RPMI8226 (cell line): ENCODE measurements around the gene ATP8B3.

Experiments
- DNase-seq: peaks from one replicate; pipeline ENCODE4 v3.0.0-alpha.2; 2015

Gene ATP8B3

DNA sequence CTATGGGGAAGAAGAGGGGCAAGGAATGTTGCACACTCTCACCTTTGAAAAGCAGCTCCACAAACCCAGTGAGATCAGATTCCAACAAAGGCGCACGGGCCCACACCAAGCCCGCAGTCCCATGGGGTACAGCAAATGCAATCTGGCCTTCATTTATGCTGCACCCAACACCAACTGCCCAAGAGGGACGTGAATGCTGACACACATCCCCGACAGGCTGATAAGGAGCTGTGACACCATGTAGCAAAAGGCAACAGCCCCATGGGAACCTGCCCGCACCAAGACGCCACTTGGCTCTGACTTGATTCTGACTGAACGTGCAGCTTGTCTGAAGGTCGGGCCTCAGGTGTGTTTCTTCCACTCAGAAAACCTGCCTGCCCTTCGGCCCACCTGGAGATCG, 18.9 kb upstream of the ATP8B3 start:
- no peak for DNase-seq

DNA sequence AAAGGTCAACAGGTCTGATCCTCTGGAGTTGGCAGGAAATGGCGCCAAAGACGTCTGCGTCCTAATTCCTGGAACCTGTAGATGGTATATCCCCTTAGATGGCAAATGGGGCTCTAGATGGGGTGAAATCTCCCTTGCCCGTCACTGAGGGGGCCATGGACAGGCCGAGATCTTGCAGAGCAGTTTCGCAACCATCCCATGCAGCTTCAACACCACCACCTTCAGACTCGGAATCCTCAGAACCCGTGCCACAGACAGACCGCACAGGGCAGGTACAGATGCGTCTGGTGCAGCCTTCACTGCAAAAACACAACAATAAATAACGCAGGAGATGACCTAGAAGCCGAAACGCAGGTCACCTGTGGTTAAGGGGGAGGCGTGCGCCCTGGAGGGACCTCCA, 18.5 kb upstream of the ATP8B3 start:
- DNase-seq, result no peak

DNA sequence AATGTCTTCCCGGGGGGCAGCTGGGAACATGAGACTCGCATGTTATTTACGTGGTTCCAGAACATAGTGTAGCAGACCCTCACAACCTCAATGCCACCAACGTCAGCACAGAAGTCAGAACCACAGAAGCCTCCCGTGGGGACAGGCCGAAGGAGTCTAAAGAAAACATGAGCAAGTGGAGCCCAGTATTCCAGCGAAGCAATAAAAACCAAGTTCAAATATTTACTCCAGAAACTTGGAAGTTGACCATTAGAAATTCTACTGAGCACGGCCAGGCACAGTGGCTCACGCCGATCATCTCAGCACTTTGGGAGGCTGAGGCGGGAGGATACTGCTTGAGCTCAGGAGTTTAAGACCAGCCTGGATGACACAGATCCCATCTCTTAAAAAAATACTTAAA, 17.9 kb upstream of the ATP8B3 start:
- DNase-seq, result no peak

DNA sequence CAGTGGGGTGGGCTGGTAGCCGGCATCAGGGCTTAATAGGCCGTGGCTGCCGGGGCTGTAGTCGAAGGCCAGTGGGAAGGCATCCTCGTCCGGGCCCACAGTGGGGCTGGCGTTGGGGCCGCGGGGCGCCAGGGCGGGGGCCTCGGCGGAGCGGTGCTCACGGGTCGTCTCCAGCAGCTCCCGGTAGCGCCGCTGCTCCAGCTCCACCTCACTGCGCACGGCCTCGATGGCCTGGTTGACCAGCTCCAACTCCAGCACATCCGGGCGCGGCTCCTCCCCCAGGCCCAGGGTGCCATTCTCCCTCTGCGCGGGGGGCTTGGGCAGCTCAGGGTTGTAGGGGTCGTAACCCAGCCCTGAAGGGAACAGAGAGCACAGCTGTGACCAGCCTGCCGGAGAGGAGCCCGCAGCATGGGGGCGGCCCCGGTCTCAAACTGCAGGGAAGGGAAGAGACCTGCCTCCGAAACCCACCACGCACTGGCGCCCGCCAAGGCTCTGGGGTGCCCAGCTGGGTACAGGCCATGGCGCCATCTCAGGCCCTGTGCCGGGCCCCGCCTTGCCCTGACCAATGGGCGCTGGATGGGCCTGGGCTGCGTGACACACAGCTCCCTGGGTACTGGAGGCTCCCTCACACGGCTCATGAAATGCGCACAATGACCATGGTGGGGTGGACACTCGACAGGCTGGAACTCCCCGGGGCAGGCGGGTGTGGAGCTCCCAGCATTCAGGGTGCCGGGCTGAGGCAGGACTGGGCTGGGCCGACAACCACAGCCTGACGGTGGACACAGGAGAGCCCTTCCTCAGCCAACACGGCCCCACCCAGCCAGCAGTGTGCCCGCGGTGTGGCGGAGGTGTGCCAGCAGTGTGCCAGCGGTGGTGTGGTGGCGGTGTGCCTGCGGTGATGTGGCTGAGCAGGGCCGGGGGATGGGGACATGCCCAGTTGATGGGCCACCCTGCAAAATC, 16.5 kb upstream of the ATP8B3 start:
- DNase-seq, result no peak

DNA sequence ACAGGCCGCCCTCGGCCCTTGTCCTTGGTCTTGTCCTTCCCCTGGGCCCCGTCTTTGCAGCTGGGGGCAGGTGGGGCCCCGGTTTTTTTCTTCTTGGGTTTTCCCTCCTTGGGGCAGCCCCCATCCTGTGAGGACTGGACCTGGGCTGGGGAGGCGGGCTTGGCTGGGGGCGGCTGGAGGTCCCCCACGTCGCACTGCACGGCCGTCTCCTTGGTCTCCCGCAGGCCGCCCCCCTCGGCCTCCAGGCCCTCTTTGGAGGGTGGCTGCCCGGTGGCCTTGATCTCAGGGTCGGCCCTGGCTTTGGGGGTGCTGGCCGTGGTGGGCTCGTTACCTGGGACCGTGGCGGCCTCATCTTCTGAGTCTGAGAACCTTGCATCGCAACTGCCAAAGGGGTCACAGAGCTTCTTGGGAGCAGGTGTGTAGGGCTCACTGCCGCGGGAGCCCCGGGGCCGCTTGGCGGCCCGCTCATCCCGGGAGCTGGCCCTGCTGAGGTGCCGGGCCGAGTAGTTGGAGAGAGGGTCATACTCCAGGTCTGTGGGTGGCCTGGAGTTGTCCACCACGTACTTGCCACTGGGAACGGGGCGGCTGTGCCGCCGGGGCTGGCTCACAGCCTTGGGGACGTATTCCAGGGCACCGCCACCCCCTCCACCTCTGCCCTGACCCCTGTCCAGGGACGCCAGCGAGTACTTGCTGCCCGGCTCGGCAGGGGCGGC, 15.6 kb upstream of the ATP8B3 start:
- no peak for DNase-seq

DNA sequence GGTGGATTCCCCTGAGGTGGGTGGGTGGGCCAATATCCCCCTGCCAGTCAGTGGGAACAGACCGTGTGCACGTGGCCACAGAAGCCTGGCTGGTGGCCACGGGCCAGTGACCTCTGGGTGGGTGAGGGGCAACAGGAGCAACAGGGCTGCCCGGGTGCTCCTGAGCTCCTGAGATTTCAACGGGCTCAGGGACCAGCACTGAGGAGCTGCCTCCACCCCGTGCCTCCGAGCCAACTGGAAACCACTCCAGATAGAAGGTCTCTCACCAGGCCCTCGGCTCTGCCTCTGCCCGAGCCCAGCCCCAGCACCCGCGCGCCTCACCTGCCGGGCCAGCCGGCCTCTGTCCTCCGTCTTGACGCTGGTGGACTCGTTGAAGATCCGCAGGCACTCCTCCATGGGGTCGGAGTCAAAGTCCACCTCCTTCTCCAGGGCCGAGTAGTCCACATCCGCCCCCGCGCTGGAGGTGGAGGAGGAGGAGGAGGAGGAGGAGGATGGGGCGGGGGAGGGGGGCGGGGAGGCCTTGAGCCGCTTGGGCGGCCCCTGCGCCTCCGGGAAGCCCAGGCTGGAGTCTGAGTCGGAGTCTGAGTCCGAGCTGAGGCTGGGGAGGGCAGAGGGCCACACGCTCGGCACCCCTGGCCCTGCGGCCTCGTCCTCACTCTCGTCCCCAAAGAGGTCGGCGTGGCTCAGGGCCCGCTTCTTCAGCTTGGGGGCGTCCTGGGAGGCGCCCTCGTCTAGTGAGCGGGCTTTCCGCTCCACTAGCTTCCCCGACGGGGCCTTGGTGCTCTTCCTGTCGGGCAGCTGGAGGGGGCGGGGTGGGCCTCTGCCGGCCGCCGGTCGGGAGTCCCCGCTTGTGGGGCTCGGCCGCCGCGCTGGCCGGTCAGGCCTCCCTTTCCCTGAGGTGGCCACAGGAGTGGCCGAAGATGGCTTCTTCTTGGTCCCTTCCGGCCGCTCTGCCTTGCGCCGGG, 14.8 kb upstream of the ATP8B3 start:
- DNase-seq, result no peak

DNA sequence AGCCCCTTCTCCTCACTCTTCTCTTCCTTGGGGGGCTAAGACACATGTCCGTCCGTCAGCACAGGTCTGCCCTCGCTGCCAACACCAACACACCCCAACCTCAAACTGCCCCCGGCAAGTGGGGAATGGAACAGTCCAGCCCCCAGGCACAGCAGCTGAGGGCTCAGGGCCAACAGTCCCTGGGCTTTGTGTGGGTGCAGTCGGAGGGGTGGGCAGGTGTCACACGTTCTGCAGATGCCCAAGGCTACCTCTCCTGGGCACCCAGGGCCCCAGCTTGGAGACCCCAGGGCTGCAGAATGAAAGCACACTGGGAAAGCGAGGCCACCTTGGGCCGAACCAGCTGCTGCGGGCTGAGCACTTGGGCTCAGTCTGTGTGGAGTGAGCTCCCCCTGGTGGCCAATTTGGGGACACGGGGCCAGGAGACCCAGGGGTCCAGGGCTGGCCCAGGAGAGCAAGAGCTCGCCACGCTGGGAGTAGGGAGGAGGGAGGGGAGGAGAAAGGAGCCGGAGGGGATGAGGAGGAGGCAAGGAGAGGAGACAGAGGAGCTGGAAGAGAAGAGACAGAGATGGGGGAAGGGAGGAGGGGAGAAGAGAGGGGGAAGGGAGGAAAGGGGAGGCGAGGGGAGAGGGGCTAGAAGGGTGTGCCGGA, 14.0 kb upstream of the ATP8B3 start:
- DNase-seq, result peak; percentile 77

DNA sequence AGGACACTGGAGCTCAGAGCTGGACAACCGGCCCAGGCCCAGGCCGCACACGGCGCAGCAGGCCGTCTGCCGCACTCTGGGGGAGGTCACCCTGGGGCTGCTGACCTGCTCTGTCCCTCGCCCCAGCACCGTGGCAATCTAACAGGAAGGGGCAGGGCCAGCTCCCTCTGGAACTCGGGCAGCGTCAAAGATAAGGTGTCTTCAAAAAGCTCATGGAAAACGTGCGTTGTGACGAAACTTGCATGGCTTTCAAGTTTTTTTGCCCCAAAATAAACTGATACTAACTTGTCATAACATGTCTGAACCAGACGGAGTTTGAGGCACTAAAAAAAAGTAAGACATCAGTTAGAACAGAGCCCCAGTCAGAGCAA, 12.2 kb upstream of the ATP8B3 start:
- DNase-seq, result no peak

DNA sequence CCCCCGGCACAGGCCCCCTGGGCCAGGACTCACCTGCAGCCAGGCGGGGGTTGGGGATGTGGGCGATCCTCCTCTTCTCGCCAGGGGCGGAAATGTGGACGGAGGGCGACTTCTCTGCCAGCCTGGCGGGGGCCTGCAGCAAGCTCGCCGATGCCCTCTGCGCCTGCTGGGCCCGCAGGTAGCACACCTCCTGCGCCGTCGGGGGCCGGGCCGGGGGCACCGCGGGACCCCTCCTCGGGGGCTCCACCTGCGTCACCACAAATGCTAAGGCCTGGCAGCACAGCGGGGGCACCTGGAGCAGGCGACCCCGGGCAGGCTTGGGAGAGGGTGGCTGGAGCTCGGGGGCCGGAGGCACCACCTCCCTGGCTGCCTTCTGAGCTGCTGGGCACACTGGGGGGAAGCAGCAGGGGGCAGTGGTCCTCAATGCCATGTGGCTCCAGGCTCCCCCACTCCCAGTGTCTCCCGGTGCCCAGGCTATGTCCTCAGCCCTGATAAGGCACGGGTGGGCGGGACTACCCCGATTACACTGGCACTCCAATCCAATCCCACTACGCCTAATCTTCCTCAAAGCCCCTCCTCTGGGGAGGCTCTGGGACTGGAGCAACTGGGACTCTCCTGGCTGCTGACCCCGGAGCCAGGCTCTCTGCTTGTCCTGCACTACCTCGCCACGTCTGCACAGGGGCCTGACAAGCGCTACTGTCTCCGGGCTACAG, 11.6 kb upstream of the ATP8B3 start:
- DNase-seq, result no peak

DNA sequence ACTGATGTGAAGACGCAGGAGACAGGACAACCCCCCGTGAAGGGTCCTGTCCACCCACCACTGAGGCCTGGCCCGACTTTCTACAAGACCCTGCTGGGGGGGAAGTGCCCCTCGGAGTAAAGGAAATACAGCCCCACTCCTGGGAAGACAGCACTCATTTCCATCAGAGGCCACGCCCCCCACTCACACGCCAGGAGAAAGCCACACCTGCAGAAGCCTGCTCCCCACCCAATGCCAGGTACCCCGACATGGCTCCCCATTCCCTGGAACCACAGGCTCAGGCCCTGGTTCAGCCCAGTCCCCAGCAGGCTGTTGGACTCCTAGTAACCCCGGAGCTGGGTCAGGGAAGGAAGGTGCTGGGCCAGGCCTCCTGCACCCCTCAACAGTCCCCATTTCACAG, 10.9 kb upstream of the ATP8B3 start:
- DNase-seq, result no peak

DNA sequence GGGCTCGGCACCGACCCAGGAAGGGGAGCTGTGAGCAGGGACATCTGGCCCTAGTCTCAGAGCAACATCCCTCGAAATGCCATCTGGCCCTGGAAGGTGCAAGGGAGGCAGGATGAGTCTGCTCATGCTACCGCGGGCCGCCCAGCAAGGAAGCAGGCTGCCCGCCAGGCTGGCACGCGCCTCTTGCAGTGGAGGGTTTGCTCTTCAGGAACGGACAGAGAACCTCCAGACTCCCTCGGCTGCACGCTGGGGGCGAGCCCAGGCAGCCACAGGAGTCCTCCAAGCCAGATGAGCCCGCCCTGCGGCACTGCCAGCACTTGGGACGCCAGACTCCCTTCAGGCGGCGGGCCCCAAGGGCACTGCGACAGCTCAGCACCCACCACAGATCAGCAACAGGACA, 10.1 kb upstream of the ATP8B3 start:
- DNase-seq, result no peak

DNA sequence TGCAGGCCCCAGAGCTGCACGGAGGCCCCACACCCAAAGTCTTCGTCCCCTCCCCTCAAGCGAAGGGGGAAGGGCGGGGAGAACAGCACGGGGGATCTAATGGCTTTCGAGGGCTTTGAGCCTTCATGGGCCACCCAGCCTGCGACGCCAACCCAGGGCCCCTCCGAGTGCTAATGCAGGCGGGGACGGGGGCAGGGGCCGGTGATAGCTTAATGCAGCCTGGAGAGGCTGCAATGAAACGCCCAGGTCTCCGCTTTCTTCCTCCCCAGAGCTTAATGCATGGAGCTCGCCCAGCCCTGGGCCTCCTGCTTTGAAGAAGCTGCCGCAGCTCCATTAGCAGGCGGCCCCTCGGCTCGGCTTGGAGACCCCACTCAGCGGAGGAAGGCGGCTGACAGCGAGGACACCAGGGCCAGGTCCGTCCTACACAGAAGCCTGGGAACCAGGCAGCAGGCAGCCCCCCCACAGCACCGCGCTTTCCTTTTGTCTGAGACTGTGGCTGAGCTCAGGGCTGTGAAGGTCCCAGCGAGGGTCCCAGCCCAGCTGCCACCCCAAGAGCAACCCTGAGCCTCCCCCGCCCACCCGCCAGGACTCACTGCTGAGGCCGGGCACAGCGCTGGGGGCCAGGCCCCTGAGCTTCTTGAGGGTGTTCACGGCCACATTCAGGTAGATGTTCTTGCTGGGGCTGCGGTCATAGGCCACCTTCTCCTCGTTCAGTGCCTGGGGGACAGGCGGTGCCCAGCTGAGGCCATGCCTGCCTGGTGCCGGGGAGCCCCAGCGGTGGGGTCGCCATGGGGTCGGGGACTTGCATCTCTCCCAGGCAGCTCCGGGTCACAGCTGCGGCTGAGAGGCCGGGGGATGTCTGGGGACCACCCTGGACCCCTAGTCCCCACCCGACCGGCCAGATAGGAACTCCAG, 7.5 kb upstream of the ATP8B3 start:
- no peak for DNase-seq

DNA sequence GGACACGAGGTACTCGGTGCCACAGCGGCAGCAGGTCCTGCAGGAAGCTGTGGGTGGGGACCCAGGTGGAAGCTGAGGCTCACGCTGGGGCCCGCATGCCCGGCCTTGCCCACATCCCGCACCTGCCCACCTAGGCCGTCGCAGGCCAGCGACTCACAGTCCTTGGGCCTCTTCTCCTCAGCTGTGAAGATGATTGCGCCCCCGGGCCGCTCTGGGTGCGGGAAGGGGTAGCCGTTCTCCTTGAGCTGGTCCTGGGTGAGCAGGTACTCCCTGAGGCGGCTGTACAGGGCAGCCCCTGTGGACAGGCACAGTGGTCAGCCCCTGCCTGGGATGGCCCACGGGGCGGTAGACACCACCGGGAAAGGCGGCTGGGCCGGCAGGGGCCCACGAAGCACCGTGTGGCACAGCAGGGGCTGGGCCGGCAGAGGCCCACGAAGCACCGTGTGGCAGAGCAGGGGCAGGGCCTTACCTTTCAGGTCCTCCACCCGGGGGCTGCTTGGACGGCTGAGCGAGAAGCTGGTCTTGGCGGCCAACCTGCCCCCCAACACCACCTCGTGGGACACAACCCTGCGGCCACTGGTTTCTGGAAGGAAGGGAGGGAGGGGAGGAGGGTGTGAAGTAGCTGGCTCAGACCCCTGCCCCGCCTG, 6.6 kb upstream of the ATP8B3 start:
- DNase-seq, result no peak

DNA sequence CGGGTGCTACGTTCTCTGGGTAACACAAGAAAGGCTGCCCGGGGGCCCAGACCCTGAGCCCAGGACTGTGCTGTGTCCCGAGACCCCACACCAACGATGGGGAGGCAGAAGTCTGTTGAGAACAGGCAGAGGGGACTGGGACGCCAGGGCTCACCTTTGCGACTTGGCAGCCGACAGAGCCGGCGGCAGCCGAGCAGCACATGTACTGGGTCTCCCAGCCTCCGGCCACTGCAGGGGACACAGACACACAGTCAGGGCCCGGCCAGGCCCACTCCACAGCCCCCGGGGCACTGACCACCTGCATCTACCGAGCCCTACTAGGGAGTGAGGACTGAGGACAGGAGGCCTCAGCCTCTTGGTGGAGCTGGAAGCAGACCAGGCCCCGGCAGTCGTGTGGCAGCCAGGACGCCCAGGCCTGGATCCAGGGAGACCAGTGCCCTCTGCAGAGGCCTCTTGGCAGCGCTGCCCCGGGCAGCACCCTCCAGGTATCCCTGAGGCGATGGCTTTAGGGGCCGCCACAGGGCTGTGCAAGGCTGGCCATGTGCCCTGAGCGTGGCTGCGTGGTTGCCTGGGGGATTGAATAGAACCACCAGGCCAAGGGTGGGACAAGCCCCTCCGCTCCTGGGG, 5.6 kb upstream of the ATP8B3 start:
- DNase-seq, result no peak

DNA sequence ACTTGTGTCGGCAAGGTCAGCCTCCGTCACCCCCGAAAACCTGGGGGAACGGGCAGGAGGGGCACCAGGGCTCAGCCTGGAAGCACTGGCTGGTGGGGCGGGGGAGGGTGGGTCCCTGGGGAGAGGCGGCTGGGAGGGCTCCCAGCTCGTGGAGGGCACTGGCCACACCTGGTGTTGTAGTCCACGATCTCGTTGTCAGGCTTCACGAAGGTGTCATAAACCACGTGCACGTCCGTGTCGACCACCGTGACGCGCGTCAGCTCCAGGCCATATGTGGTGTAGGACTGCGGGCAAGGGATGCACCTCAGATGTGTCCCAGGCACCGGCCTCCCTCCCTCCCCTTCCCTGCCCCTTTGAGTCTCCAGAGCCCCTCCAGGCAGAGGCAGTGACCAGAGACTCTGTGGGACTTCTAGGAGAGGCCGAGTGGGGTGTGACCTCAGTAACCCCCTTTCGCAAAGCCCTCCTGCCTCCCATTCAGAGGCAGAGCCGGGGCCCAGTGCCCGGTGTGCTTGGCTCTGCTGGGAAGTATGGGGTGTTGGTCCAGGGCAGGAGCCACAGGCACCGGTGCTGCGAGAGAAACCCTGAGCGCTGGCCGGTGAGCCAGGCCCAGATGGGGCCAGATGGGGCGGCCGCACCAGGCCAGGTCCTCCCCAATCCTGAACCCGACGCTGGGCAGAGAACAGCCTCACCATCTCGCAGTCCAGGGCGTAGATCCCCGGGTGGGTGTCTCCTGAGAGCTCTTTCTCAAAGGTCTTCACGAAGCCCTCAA, 4.6 kb upstream of the ATP8B3 start:
- DNase-seq, result no peak

DNA sequence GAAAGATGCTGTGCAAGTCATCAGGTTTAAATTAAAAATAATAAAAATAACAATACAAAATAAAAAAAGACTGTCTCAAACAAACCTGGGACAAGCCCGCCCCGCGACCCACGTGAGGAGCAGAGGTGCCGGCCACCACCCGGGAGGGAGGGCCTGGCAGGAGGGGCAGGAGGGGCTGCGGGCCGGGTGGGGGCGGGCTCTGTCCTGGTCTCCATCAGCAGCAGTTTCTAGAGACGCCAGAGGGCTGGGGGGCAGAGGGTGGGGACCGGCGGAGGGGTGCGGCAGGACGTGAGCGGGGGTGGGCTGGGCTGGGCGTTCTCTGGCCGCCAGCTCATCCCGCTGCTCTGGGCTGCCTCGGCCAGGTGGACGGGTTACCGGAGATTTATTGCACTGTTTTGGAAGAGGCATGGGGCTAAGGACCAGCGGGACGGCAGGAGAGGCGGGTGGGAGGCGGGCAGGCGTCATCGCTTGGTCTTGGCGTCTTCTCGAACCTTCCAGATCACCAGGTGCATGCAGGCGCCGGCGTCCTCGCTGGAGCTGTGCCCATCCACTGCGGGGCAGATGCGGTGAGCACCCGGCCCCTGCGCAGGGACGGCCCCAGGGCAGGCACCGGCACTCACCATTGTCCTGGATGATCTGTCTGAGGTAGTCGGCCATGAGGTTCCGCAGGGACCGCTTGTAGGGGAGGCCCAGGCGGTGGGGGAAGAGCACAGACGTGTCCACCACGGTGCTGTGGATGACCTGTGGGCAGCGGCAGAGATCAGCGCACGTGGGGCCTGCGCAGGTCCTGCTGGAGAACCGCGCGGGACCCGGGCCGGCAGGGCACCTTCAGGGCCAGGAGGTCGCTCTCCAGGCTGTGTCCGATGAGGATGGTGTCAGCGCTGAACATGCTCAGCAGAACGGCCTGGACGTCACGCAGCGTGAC, 3.8 kb upstream of the ATP8B3 start:
- DNase-seq, result no peak

DNA sequence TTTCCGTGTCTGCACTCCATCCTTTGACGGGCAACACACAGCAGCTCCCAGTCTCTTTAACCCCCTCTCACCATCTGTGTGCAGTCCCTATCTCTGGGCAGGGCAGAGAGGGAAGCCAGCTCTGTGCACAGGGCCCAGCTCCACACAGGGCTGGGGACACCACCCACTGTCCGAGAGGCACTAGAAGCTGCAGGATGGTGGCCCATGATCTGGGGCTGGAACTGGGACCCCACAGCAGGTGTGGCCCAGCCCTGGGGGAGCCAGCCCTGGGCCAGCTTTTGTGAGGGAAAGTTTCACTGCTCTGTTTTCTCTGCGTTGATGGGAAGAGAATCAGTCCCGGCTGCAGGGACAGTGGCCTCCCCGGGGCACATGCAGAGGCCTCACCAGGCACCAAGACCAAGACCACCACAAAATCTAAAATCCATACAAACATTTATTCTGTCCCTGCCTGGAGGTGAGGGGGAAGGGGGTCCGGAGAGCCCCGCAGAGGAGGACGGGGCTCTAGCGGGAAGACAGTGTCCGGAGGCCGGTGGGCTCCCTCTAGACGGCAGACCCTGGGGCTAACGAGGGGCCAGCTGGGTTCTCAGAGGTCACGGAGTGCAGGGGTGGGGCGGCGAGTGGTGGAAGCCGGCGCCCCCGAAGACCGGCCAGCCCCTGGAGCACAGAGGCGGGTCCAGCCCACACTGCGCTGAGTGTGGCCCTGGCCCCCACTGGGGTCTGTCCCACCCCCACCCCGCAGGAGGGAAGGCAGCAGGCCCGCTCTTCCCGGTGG, 2.9 kb upstream of the ATP8B3 start:
- DNase-seq, result no peak
